ENCODE results near the gene RBFOX1. TPM values are rescaled to one million over a fixed set of nuclear protein-coding genes. Genes with fewer than 3 reads are reported as not detected.

Gene RBFOX1
- total and polyA plus RNA-seq, 4 donors, result 0.25 TPM; not detected in 3

- H3K4me3 ChIP-seq (ENCODE audit: low read length in 2 of 2), result no peak overlapping the region
- no peaks in the 10 kb centered on the region for H3K27me3 ChIP-seq (ENCODE audit: control insufficient read depth in 1 of 2, insufficient read depth in 2 of 2, low read length in 1 of 2)
- no peak overlapping the region for H3K27ac ChIP-seq (ENCODE audit: low read depth in 1 of 2, low read length in 2 of 2)
- ATAC-seq (ENCODE audit: low FRiP score) (no peak), DNase-seq (no peak)
- H3K36me3 ChIP-seq (ENCODE audit: control insufficient read depth in 1 of 2, insufficient read depth in 2 of 2, low read length in 1 of 2), result no peaks in the 10 kb centered on the region
- H3K4me1 ChIP-seq (ENCODE audit: control insufficient read depth in 1 of 2, insufficient read depth in 2 of 2, low read length in 2 of 2), result no peaks in the 10 kb centered on the region
- no peaks in the 10 kb centered on the region for H3K9me3 ChIP-seq (ENCODE audit: control insufficient read depth, low read length)
- intact Hi-C loops (cut with DNase I), result no loop called here
- 48 to 52% methylated on average over 9 of the region's 9 CpGs for WGBS, 2 donors
Measured at GRCh38 chr16:7374614-7375174, 42.0 kb downstream of the RBFOX1 start.

- no peaks in the 10 kb centered on the region for H3K4me1 ChIP-seq (ENCODE audit: control insufficient read depth in 1 of 2, insufficient read depth in 2 of 2, low read length in 2 of 2)
- no peak overlapping the region for H3K27ac ChIP-seq (ENCODE audit: low read depth in 1 of 2, low read length in 2 of 2)
- 72 to 75% methylated on average over 5 of the region's 5 CpGs for WGBS, 2 donors
- DNase-seq, result no peak
- no peaks in the 10 kb centered on the region for H3K36me3 ChIP-seq (ENCODE audit: control insufficient read depth in 1 of 2, insufficient read depth in 2 of 2, low read length in 1 of 2)
- no peaks in the 10 kb centered on the region for H3K27me3 ChIP-seq (ENCODE audit: control insufficient read depth in 1 of 2, insufficient read depth in 2 of 2, low read length in 1 of 2)
- H3K9me3 ChIP-seq (ENCODE audit: control insufficient read depth, low read length), result no peaks in the 10 kb centered on the region
- no peak for ATAC-seq (ENCODE audit: low FRiP score)
- H3K4me3 ChIP-seq (ENCODE audit: low read length in 2 of 2), result no peak overlapping the region
- intact Hi-C loops (cut with DNase I), result no loop called here
Measured at GRCh38 chr16:7376227-7376626, 43.6 kb downstream of the RBFOX1 start.

GRCh38 chr16:7377231-7377630 is 44.6 kb downstream of the RBFOX1 start:
- no peaks in the 10 kb centered on the region for H3K9me3 ChIP-seq (ENCODE audit: control insufficient read depth, low read length)
- WGBS, 2 donors, result 75 to 80% methylated on average over 5 of the region's 5 CpGs
- intact Hi-C loops (cut with DNase I), result no loop called here

GRCh38 chr16:7378024-7378695 is 45.5 kb downstream of the RBFOX1 start:
- Histone ChIP-seq H3K4me1 (ENCODE audit: control insufficient read depth in 1 of 2, insufficient read depth in 2 of 2, low read length in 2 of 2) (no peaks in the 10 kb centered on the region), H3K4me3 (ENCODE audit: low read length in 2 of 2) (no peak overlapping the region), H3K27me3 (ENCODE audit: control insufficient read depth in 1 of 2, insufficient read depth in 2 of 2, low read length in 1 of 2) (no peaks in the 10 kb centered on the region), H3K36me3 (ENCODE audit: control insufficient read depth in 1 of 2, insufficient read depth in 2 of 2, low read length in 1 of 2) (no peaks in the 10 kb centered on the region), H3K27ac (ENCODE audit: low read depth in 1 of 2, low read length in 2 of 2) (no peak overlapping the region), H3K9me3 (ENCODE audit: control insufficient read depth, low read length) (no peaks in the 10 kb centered on the region)
- intact Hi-C loops (cut with DNase I), result no loop called here
- WGBS, 2 donors, result 79 to 81% methylated on average over 16 of the region's 16 CpGs
- ATAC-seq (ENCODE audit: low FRiP score), result no peak
- no peak for DNase-seq

More at GRCh38 chr16:7377231-7377630, 44.6 kb downstream of the RBFOX1 start:
- Histone ChIP-seq H3K4me1 (ENCODE audit: control insufficient read depth in 1 of 2, insufficient read depth in 2 of 2, low read length in 2 of 2) (no peaks in the 10 kb centered on the region), H3K36me3 (ENCODE audit: control insufficient read depth in 1 of 2, insufficient read depth in 2 of 2, low read length in 1 of 2) (no peaks in the 10 kb centered on the region), H3K27me3 (ENCODE audit: control insufficient read depth in 1 of 2, insufficient read depth in 2 of 2, low read length in 1 of 2) (no peaks in the 10 kb centered on the region), H3K27ac (ENCODE audit: low read depth in 1 of 2, low read length in 2 of 2) (no peak overlapping the region), H3K4me3 (ENCODE audit: low read length in 2 of 2) (no peak overlapping the region)
- no peak for DNase-seq
- ATAC-seq (ENCODE audit: low FRiP score), result no peak

GRCh38 chr16:7380441-7380840 is 47.8 kb downstream of the RBFOX1 start:
- Histone ChIP-seq H3K27ac (ENCODE audit: low read depth in 1 of 2, low read length in 2 of 2) (no peak overlapping the region), H3K36me3 (ENCODE audit: control insufficient read depth in 1 of 2, insufficient read depth in 2 of 2, low read length in 1 of 2) (no peaks in the 10 kb centered on the region), H3K4me1 (ENCODE audit: control insufficient read depth in 1 of 2, insufficient read depth in 2 of 2, low read length in 2 of 2) (no peaks in the 10 kb centered on the region), H3K4me3 (ENCODE audit: low read length in 2 of 2) (no peak overlapping the region), H3K9me3 (ENCODE audit: control insufficient read depth, low read length) (no peaks in the 10 kb centered on the region), H3K27me3 (ENCODE audit: control insufficient read depth in 1 of 2, insufficient read depth in 2 of 2, low read length in 1 of 2) (no peaks in the 10 kb centered on the region)
- ATAC-seq (ENCODE audit: low FRiP score) (no peak), DNase-seq (no peak)
- intact Hi-C loops (cut with DNase I), result no loop called here
- WGBS, 2 donors, result 49 to 62% methylated on average over 5 of the region's 5 CpGs

DNA sequence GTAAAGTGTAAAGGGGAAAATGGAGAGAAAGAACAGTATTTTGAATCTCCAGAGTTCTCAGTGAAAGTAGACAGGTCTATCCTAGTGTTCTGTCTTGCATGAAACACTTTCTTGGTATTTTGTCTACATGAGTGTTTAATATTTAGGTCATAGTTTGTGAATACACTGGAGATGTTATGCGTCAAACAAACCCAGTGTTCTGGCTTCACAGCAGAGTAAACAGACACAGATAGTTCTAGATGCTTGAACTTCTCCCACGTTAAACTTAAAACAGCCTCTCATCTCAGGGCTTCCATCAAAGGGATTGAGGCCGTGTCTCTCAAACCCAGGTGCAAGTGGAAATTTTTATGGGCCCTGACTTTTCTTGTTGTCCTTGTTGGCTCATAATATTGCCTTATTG is 48.3 kb downstream of the RBFOX1 start:
- H3K27ac ChIP-seq (ENCODE audit: low read depth in 1 of 2, low read length in 2 of 2), result no peak overlapping the region
- H3K4me3 ChIP-seq (ENCODE audit: low read length in 2 of 2), result no peak overlapping the region
- H3K9me3 ChIP-seq (ENCODE audit: control insufficient read depth, low read length), result no peaks in the 10 kb centered on the region
- intact Hi-C loops (cut with DNase I), result no loop called here
- DNase-seq, result no peak
- 66 to 69% methylated on average over 3 of the region's 3 CpGs for WGBS, 2 donors
- H3K4me1 ChIP-seq (ENCODE audit: control insufficient read depth in 1 of 2, insufficient read depth in 2 of 2, low read length in 2 of 2), result no peaks in the 10 kb centered on the region
- H3K27me3 ChIP-seq (ENCODE audit: control insufficient read depth in 1 of 2, insufficient read depth in 2 of 2, low read length in 1 of 2), result no peaks in the 10 kb centered on the region
- H3K36me3 ChIP-seq (ENCODE audit: control insufficient read depth in 1 of 2, insufficient read depth in 2 of 2, low read length in 1 of 2), result no peaks in the 10 kb centered on the region
- ATAC-seq (ENCODE audit: low FRiP score), result no peak

DNA sequence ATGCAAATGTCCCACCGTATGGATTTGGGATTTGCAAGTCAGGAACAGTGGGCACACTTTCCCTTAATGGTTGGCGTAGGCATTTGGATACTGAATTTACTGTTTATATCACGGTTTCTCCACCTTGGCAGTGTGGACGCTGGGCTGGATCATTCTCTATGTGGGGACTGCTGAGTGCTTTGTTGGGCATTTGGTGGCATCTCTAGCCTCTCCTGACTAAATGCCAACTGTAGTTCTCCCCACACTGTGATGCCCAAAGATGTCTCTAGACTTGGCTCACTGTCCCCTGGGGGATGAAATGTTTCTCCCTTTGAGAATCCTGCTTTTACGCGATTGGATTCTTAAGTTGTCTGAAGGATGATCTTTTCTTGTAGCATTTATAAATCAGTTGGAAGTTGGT is 49.0 kb downstream of the RBFOX1 start:
- Histone ChIP-seq H3K27me3 (ENCODE audit: control insufficient read depth in 1 of 2, insufficient read depth in 2 of 2, low read length in 1 of 2) (no peaks in the 10 kb centered on the region), H3K4me1 (ENCODE audit: control insufficient read depth in 1 of 2, insufficient read depth in 2 of 2, low read length in 2 of 2) (no peaks in the 10 kb centered on the region), H3K36me3 (ENCODE audit: control insufficient read depth in 1 of 2, insufficient read depth in 2 of 2, low read length in 1 of 2) (no peaks in the 10 kb centered on the region), H3K4me3 (ENCODE audit: low read length in 2 of 2) (no peak overlapping the region), H3K27ac (ENCODE audit: low read depth in 1 of 2, low read length in 2 of 2) (no peak overlapping the region), H3K9me3 (ENCODE audit: control insufficient read depth, low read length) (no peaks in the 10 kb centered on the region)
- WGBS, 2 donors, result 74 to 81% methylated on average over 6 of the region's 6 CpGs
- ATAC-seq (ENCODE audit: low FRiP score), result no peak
- no peak for DNase-seq
- intact Hi-C loops (cut with DNase I), result no loop called here

DNA sequence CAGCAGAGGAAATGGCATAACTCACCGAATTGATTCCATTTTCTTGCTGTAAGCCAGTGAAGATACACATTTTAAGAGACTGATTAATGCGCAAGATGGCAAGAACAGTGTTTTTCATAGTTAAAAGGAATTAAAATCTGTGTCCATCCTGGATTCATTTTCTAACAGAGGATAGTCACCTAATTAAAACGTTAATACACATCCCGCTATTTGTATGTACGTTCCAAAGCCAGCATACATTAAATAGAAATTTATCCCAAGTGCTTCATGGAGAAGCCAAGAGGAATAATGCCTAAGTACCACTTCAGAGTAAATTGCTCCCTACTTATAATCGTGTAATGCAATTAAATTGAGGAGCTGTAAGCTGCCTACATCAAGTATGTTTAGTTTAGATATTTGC is 49.9 kb downstream of the RBFOX1 start:
- H3K4me3 ChIP-seq (ENCODE audit: low read length in 2 of 2), result no peak overlapping the region
- 82 to 83% methylated on average over 6 of the region's 6 CpGs for WGBS, 2 donors
- H3K27ac ChIP-seq (ENCODE audit: low read depth in 1 of 2, low read length in 2 of 2), result no peak overlapping the region
- no peaks in the 10 kb centered on the region for H3K27me3 ChIP-seq (ENCODE audit: control insufficient read depth in 1 of 2, insufficient read depth in 2 of 2, low read length in 1 of 2)
- ATAC-seq (ENCODE audit: low FRiP score) (no peak), DNase-seq (no peak)
- H3K36me3 ChIP-seq (ENCODE audit: control insufficient read depth in 1 of 2, insufficient read depth in 2 of 2, low read length in 1 of 2), result no peaks in the 10 kb centered on the region
- no peaks in the 10 kb centered on the region for H3K4me1 ChIP-seq (ENCODE audit: control insufficient read depth in 1 of 2, insufficient read depth in 2 of 2, low read length in 2 of 2)
- H3K9me3 ChIP-seq (ENCODE audit: control insufficient read depth, low read length), result no peaks in the 10 kb centered on the region
- intact Hi-C loops (cut with DNase I), result no loop called here

GRCh38 chr16:7390974-7391373 is 58.3 kb downstream of the RBFOX1 start:
- Histone ChIP-seq H3K36me3 (ENCODE audit: control insufficient read depth in 1 of 2, insufficient read depth in 2 of 2, low read length in 1 of 2) (no peaks in the 10 kb centered on the region), H3K4me1 (ENCODE audit: control insufficient read depth in 1 of 2, insufficient read depth in 2 of 2, low read length in 2 of 2) (no peaks in the 10 kb centered on the region), H3K9me3 (ENCODE audit: control insufficient read depth, low read length) (no peaks in the 10 kb centered on the region), H3K27me3 (ENCODE audit: control insufficient read depth in 1 of 2, insufficient read depth in 2 of 2, low read length in 1 of 2) (no peaks in the 10 kb centered on the region), H3K4me3 (ENCODE audit: low read length in 2 of 2) (no peak overlapping the region), H3K27ac (ENCODE audit: low read depth in 1 of 2, low read length in 2 of 2) (no peak overlapping the region)
- ATAC-seq (ENCODE audit: low FRiP score) (no peak), DNase-seq (no peak)
- intact Hi-C loops (cut with DNase I), result no loop called here
- 67 to 73% methylated on average over 5 of the region's 5 CpGs for WGBS, 2 donors

Data from aorta (tissue), 5 donors.